Heart left ventricle (tissue), 16 donors: ENCODE data around the gene ZBTB24. TPM values are rescaled to one million over a fixed set of nuclear protein-coding genes. Genes with fewer than 3 reads are reported as not detected.

Source experiments
- ATAC-seq, 4 donors: fragments of 200-7000 bp; cut with Tn5 transposase; one replicate each; pipeline ENCODE4 v1.9.1; 2020 to 2022; ENCODE audit warnings: moderate library complexity in 4 of 4, mild to moderate bottlenecking in 3 of 4, moderate number of reproducible peaks in 1 of 4
- DNase-seq, 5 donors: peaks; one replicate each; pipeline ENCODE4 v3.0.0-alpha.2; 2020
- H3K27ac ChIP-seq, 12 donors: fragments of 200-600 bp; sonication (generic) in 4 of 12; one replicate each; pipeline versions ENCODE4 v1.5.0 to v1.8.0; 2016 to 2022; ENCODE audit warnings: mild to moderate bottlenecking in 2 of 12
- H3K27me3 ChIP-seq, 9 donors: fragments of 200-600 bp; sonication (generic) in 2 of 9; one replicate each; pipeline versions ENCODE4 v1.5.1 to v1.8.0; 2016 to 2022; ENCODE audit warnings: mild to moderate bottlenecking in 3 of 9
- H3K36me3 ChIP-seq, 9 donors: fragments of 200-600 bp; sonication (generic) in 2 of 9; one replicate each; pipeline versions ENCODE4 v1.5.0 to v1.8.0; 2018 to 2022; ENCODE audit warnings: mild to moderate bottlenecking in 2 of 9
- H3K4me1 ChIP-seq, 12 donors: fragments of 200-600 bp; sonication (generic) in 4 of 12; one replicate each; pipeline versions ENCODE4 v1.5.0 to v1.8.0; 2016 to 2022; ENCODE audit warnings: mild to moderate bottlenecking in 3 of 12
- H3K4me3 ChIP-seq, 12 donors: fragments of 200-600 bp; sonication (generic) in 4 of 12; one replicate each; pipeline versions ENCODE4 v1.5.0 to v1.8.0; 2017 to 2022; ENCODE audit warnings: mild to moderate bottlenecking in 9 of 12, moderate library complexity in 4 of 12
- H3K9me3 ChIP-seq, 12 donors: fragments of 200-600 bp; sonication (generic) in 4 of 12; one replicate each; pipeline versions ENCODE4 v1.5.0 to v1.8.0; 2016 to 2022; ENCODE audit warnings: mild to moderate bottlenecking in 1 of 12
- CTCF ChIP-seq, 12 donors: fragments of 200-600 bp; sonication (generic) in 4 of 12; IDR thresholded peaks; one replicate each; pipeline versions ENCODE4 v1.5.0 to v1.8.0; 2018 to 2022; ENCODE audit warnings: antibody characterized with exemption in 12 of 12, mild to moderate bottlenecking in 5 of 12
- POLR2A ChIP-seq, 2 donors: fragments of 450-650 bp; IDR thresholded peaks; one replicate each; pipeline ENCODE4 v1.6.1; 2017; ENCODE audit warnings: antibody characterized with exemption in 2 of 2, mild to moderate bottlenecking in 2 of 2, moderate library complexity in 2 of 2
- WGBS, 4 donors: extraction: QIAGEN DNeasy Blood & Tissue Kit in 2 of 4; methylation state at CpG; one replicate each; pipeline versions ENCODE4 v1.1.5 to v1.1.7; 2013 to 2018; 5-methylcytosine and 5-hydroxymethylcytosine counted together
- intact Hi-C, 10 donors: fragments of 100-400 bp; cut with DNase I; formaldehyde crosslinking; loops; one replicate each; pipeline versions ENCODE4 v1.11.1 to v1.14.2; 2022
- polyA plus RNA-seq, 2 donors: library from polyadenylated mRNA; stranded (reverse); fragments of 200-250 nt; gene quantifications; one replicate each; pipeline ENCODE4 v1.2.3, GENCODE V29; 2013
- total RNA-seq, 9 donors: library from RNA; depleted of rRNA in 2 of 9; stranded (reverse); fragments of >200 nt in 2 of 9; fragmentation: NEBNext Ultra II Directional in 3 of 9; extraction: Animal tissue kit (Norgen Biotek cat#: 25700) in 3 of 9; gene quantifications; one replicate each; pipeline versions ENCODE4 v1.1.0 to v1.2.4, GENCODE V29; 2016 to 2023
- donor health status: ischemic (EF 13 %, LVEDD 7.1; RV severe dilation, severe dysfunction).
- donor health status: healthy with polysubstance abuse.
- donor health status: DM: no; HTN: yes; CAD: no.
- donor health status: DM: no; HTN: no; CAD: no.
- donor health status: ischemic (EF 25% LVEDD 6.9; RV normal size, moderate dysfunction).
- donor health status: ischemic (EF 25% LVEDD 5.7; RV mildly dilated, moderate dysfunction).
- donor health status: healthy.
- donor health status: DM: yes; HTN: yes; CAD: no.
- donor health status: ischemic (EF 35%, LVEDD 5.7; RV mildly dilated, moderate dysfunction).
- donor health status: nonischemic (EF 11% LVEDD 7.7; RV severe dilation, severe dysfunction).
- donor health status: DM: yes; HTN: yes; CAD: no.
- donor health status: PGD.
- donor health status: ischemic (EF 29% LVEDD 5.4; RV normal size, mild dysfunction).
- donor health status: nonischemic (EF 23%, LVEDD 6.1; RV moderate dilation, normal function).

ZBTB24 gene
- total and polyA plus RNA-seq, 11 donors = 1.9 to 4.8 (median 2.9) TPM

- Histone ChIP-seq H3K4me1 (peaks cover 0 to 8% (median 0%) of the 10 kb centered on the region in 12 donors), H3K36me3 (no peaks in the 10 kb centered on the region), H3K27me3 (no peaks in the 10 kb centered on the region), H3K9me3 (no peaks in the 10 kb centered on the region), H3K27ac (no peak overlapping the region), H3K4me3 (no peak overlapping the region)
- intact Hi-C loops = no loop called here
- WGBS, 4 donors = 80 to 85% (median 83%) methylated on average over 4 of the region's 4 CpGs
- no peak for TF ChIP-seq CTCF (IDR thresholded peaks at IDR 0.05)
- TF ChIP-seq POLR2A (IDR thresholded peaks at IDR 0.05) = no peak
- no peak for DNase-seq
- ATAC-seq = no peak
Measured at GRCh38 chr6:109507490-109508072, 24.6 kb upstream of the ZBTB24 start.

DNA sequence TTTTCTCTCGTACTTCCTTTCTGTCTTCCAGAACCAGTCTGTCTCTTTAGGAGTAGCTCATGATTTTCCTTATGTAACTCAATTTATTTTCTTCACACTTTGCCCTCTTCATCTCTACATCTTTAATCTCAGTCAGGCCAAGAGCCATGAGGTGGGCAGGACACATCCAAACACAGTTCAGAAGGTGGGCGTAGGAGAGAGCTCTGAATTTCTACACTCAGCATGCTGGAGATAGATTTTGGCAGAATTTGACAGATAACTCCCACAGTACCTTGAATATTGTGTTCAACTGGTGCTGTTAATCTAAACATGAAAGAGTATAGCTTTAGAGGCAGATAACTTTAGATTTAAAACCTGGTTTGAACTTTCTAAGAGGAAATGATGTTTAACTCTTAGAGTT lies 23.8 kb upstream of the ZBTB24 start:
- no peaks in the 10 kb centered on the region for H3K36me3 ChIP-seq
- no peaks in the 10 kb centered on the region for H3K27me3 ChIP-seq
- H3K4me1 ChIP-seq = peaks cover 0 to 3% (median 0%) of the 10 kb centered on the region in 12 donors
- intact Hi-C loops = no loop called here
- H3K9me3 ChIP-seq = no peaks in the 10 kb centered on the region
- H3K4me3 ChIP-seq = no peak overlapping the region
- H3K27ac ChIP-seq = no peak overlapping the region
- TF ChIP-seq CTCF (IDR thresholded peaks at IDR 0.05) (no peak), POLR2A (IDR thresholded peaks at IDR 0.05) (no peak)
- DNase-seq = no peak
- 86 to 93% (median 89%) methylated on average over 2 of the region's 2 CpGs for WGBS, 4 donors
- no peak for ATAC-seq

DNA sequence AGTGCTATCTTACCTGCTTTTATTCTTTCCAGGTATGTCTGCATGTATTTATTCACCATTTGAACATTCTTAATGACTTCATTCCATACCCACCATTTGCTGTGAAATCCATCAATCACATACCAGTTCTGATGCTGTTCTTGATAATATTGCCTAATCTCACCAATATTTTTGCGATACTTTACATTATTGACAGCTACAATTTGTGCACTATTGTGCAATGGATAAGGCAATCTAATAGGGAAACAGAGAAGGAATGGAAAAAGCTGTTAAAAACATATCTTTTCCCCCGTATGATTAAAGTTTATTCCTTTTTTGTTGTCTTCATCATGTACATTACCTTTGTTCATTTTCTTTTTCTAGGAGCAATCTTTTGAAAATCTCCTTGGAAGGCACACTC lies 23.3 kb upstream of the ZBTB24 start:
- DNase-seq (no peak), ATAC-seq (no peak)
- H3K9me3 ChIP-seq = no peaks in the 10 kb centered on the region
- WGBS, 4 donors = 92 to 96% (median 94%) methylated on average over 2 of the region's 2 CpGs
- H3K27ac ChIP-seq = no peak overlapping the region
- no peak overlapping the region for H3K4me3 ChIP-seq
- H3K36me3 ChIP-seq = no peaks in the 10 kb centered on the region
- no peaks in the 10 kb centered on the region for H3K27me3 ChIP-seq
- no peak for TF ChIP-seq POLR2A (IDR thresholded peaks at IDR 0.05)
- no peak for TF ChIP-seq CTCF (IDR thresholded peaks at IDR 0.05)
- intact Hi-C loops = no loop called here
- no peaks in the 10 kb centered on the region for H3K4me1 ChIP-seq

DNA sequence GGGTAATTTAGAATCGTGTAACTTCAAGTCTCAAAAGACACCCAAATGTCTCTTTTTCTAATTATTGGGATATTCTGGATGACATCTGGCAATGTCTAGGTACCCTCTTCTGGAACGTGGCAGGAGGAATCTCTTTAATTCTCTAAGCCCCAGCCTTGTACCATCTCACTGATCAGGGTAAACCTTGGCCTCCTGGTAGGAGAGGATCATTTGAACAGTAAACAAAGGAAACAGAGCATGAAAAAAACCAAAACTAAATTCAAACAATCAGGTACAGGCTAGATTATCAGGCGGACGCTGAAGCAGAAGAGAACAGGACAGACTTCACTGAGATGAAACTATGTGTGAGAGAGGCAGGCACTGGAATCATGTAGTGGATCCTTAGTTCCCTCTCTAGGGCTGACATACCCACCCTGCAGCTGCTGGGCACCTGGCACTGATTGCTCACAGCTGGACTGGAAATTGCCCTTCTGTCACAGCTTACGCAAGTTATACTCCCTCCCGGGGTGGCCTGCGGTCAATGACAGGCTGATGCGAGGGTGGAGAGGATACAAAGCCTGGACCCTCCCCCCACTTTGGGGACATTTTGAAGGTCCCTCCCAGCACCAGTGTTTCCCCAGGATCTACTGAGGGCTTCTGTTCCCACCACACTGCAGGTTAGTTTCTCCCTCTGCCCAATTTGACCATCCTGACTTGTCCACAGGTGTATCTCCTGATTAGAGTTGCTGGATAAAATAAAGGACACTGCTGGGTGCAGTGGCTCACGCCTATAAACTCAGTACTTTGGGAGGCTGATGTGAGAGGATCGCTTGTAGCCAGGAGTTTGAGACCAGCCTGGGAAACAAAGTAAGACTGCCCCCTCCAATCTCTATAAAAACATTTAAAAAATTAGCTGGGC lies 20.6 kb upstream of the ZBTB24 start:
- DNase-seq (no peak), ATAC-seq (no peak)
- Histone ChIP-seq H3K4me1 (no peaks in the 10 kb centered on the region), H3K9me3 (no peaks in the 10 kb centered on the region), H3K4me3 (no peak overlapping the region), H3K27ac (no peak overlapping the region), H3K27me3 (no peaks in the 10 kb centered on the region), H3K36me3 (no peaks in the 10 kb centered on the region)
- TF ChIP-seq CTCF (IDR thresholded peaks at IDR 0.05) (no peak), POLR2A (IDR thresholded peaks at IDR 0.05) (no peak)
- 73 to 87% (median 84%) methylated on average over 9 to 10 of the region's 10 CpGs for WGBS, 4 donors
- intact Hi-C loops = no loop called here
